Loucy (cell line): ENCODE data around the gene TLR3.
A peak's percentile ranks its signal among the peaks of the same experiment; 100 is the strongest.

Experiments
- H2AFZ ChIP-seq: fragments of 200-600 bp; sonication (generic); 2 replicates; pipeline ENCODE4 v1.6.0; 2016; ENCODE audit warnings: antibody characterized with exemption, mild to moderate bottlenecking, low read length, moderate library complexity
- H3F3A ChIP-seq: fragments of 200-600 bp; 2 replicates; pipeline ENCODE4 v1.6.0; 2016; ENCODE audit warnings: antibody characterized with exemption, low read depth, mild to moderate bottlenecking
- H3K27me3 ChIP-seq: fragments of 200-600 bp; sonication (generic); 2 replicates; pipeline ENCODE4 v1.6.1; 2014; ENCODE audit warnings: low read length, mild to moderate bottlenecking; ENCODE audit not compliant: insufficient read depth, poor library complexity, severe bottlenecking
- H3K36me3 ChIP-seq: fragments of 200-600 bp; sonication (generic); 2 replicates; pipeline ENCODE4 v1.6.1; 2016; ENCODE audit warnings: low read length; ENCODE audit not compliant: insufficient read depth
- H3K4me1 ChIP-seq: fragments of 200-600 bp; sonication (generic); 2 replicates; pipeline ENCODE4 v1.5.1; 2014; ENCODE audit warnings: low read length, mild to moderate bottlenecking; ENCODE audit not compliant: insufficient read depth, poor library complexity, severe bottlenecking
- H3K4me2 ChIP-seq: fragments of 200-600 bp; sonication (generic); 2 replicates; pipeline ENCODE4 v1.6.0; 2014; ENCODE audit warnings: antibody characterized with exemption, low read length, low read depth, mild to moderate bottlenecking; ENCODE audit not compliant: poor library complexity, severe bottlenecking
- H3K4me3 ChIP-seq: fragments of 200-600 bp; sonication (generic); 2 replicates; pipeline ENCODE4 v1.5.1; 2014; ENCODE audit warnings: low read length, mild to moderate bottlenecking, mixed read lengths; ENCODE audit not compliant: poor library complexity, severe bottlenecking
- H3K79me2 ChIP-seq: fragments of 200-600 bp; sonication (generic); 2 replicates; pipeline ENCODE4 v1.6.1; 2014; ENCODE audit warnings: low read length; ENCODE audit not compliant: insufficient read depth
- H3K9ac ChIP-seq: fragments of 200-600 bp; sonication (generic); 2 replicates; pipeline ENCODE4 v1.6.0; 2014; ENCODE audit warnings: mild to moderate bottlenecking, low read depth, low read length, moderate library complexity; ENCODE audit not compliant: poor library complexity, severe bottlenecking
- H3K9me2 ChIP-seq: fragments of 200-600 bp; sonication (generic); replicated peaks from 2 replicates; pipeline ENCODE4 v1.6.1; 2016; ENCODE audit warnings: low read depth, low read length, mixed read lengths
- H3K9me3 ChIP-seq: fragments of 200-600 bp; sonication (generic); 2 replicates; pipeline ENCODE4 v1.6.1; 2014; ENCODE audit warnings: mild to moderate bottlenecking, antibody characterized with exemption, low read length, low read depth; ENCODE audit not compliant: insufficient read depth
- H4K20me1 ChIP-seq: fragments of 200-600 bp; sonication (generic); 2 replicates; pipeline ENCODE4 v1.6.0; 2014; ENCODE audit warnings: antibody characterized with exemption, low read length, mild to moderate bottlenecking; ENCODE audit not compliant: insufficient read depth, poor library complexity, severe bottlenecking
- EZH2phosphoT487 ChIP-seq: fragments of 200-600 bp; IDR thresholded peaks from 2 replicates; pipeline ENCODE4 v1.6.1; 2018; ENCODE audit warnings: antibody characterized with exemption, mild to moderate bottlenecking, moderate library complexity, borderline replicate concordance
- TF ChIP-seq, protein P1 (sequence below): fragments of 200-600 bp; sonication (generic); conservative IDR thresholded peaks from 2 replicates; pipeline ENCODE4 v1.5.1; 2014; ENCODE audit warnings: mild to moderate bottlenecking, antibody characterized with exemption, low read length

Gene TLR3

DNA sequence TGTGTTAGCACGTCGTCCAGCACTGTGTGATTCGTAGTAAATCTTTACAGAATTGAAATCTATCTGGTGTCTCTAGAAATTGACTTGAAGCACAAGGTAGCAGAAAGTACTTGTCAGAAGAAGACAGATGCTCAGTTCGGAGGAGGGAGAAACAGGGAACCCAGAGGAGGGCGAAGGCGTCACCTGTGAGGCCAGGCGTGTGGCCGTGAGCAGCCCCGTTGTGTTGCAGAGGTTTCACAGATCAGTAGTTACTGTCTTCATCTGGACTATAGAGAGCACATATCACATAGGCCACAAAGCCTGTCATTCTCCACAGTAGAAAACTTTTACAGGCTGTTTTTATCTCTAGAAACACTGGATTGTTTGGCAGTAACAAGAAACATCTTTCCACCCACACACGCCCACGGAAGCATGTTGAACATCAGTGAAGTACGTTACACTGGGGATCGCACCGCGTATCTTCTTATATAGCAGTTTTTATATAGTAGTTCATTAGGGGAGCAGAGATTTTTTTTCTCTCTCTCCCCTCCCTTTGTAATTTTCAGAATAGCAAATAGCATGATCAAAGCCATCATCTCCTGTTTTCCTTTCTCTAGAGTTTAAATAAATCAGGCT is 48.1 kb upstream of the TLR3 start:
- no peaks in the 10 kb centered on the region for H3K79me2 ChIP-seq
- no peak overlapping the region for H3K4me2 ChIP-seq
- no peak overlapping the region for H3K4me3 ChIP-seq
- no peak overlapping the region for H3K9ac ChIP-seq
- H3K9me2 ChIP-seq: no peaks in the 10 kb centered on the region
- no peaks in the 10 kb centered on the region for H4K20me1 ChIP-seq
- H3F3A ChIP-seq: no peaks in the 10 kb centered on the region
- H3K9me3 ChIP-seq: no peaks in the 10 kb centered on the region
- H2AFZ ChIP-seq: no peak overlapping the region
- no peaks in the 10 kb centered on the region for H3K4me1 ChIP-seq
- no peaks in the 10 kb centered on the region for H3K27me3 ChIP-seq
- no peak for TF ChIP-seq EZH2phosphoT487
- TF ChIP-seq, protein P1, sequence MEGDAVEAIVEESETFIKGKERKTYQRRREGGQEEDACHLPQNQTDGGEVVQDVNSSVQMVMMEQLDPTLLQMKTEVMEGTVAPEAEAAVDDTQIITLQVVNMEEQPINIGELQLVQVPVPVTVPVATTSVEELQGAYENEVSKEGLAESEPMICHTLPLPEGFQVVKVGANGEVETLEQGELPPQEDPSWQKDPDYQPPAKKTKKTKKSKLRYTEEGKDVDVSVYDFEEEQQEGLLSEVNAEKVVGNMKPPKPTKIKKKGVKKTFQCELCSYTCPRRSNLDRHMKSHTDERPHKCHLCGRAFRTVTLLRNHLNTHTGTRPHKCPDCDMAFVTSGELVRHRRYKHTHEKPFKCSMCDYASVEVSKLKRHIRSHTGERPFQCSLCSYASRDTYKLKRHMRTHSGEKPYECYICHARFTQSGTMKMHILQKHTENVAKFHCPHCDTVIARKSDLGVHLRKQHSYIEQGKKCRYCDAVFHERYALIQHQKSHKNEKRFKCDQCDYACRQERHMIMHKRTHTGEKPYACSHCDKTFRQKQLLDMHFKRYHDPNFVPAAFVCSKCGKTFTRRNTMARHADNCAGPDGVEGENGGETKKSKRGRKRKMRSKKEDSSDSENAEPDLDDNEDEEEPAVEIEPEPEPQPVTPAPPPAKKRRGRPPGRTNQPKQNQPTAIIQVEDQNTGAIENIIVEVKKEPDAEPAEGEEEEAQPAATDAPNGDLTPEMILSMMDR: no peak
- H3K36me3 ChIP-seq: no peaks in the 10 kb centered on the region

DNA sequence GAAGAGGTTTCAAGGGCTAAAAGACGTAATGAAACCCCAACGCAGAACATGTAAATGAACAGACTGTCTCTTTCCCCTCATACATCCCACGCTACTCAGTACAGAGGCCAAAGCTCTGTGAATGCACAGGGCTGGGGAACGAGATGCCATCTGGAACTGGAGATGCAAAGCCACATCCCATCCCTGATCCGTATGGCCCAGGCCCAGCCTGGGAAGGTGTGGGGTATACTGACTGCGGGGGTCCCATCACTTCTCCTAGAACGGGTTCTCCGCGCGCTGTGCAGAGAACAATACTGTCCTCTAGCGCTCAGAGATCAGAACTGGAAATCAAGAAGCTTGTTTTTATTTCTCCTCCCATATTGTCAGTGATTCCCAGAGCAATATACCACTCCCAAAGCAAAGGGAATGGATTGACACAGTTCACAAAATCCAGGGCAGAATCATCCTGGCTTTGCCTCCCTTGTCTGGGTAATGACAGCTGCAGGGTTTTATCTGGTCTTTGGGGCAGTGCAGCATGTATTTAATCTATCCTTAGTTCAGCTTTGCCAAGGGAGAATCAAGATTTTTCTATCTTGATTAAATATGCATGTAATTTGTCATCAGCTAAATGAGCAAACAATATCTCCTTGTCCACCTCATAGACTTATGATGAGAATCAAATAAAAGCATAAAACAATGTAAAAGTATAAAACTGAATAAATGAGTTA is 47.3 kb upstream of the TLR3 start:
- Histone ChIP-seq H3K9me2 (no peaks in the 10 kb centered on the region), H3K9ac (no peak overlapping the region), H3K4me2 (no peak overlapping the region), H4K20me1 (no peaks in the 10 kb centered on the region), H3K36me3 (no peaks in the 10 kb centered on the region), H3K27me3 (no peaks in the 10 kb centered on the region), H3K9me3 (no peaks in the 10 kb centered on the region), H3K4me1 (no peaks in the 10 kb centered on the region), H2AFZ (no peak overlapping the region), H3K4me3 (no peak overlapping the region), H3K79me2 (no peaks in the 10 kb centered on the region), H3F3A (no peaks in the 10 kb centered on the region)
- TF ChIP-seq, protein P1: peak; percentile 41; the same call in 1 of the 2 replicates
- TF ChIP-seq EZH2phosphoT487: no peak

DNA sequence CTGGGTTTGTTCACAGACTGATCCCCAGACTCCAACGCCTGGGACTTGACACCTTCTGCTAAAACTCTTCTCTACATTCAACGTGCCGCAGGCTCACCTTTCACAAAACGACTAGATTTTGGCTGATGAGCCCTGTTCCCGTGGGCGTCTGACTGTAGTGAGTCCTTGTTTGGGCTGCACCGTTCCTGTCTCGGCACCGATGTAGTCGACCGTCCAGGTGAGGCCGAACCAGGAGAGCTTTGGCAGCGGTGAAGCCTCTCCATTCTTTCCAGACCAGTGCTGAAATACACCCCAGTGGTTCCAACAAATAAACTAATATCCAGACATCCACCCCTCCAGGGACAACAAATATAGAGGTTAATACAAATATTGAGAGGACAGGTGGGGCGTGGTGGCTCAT is 45.0 kb upstream of the TLR3 start:
- no peak overlapping the region for H3K9ac ChIP-seq
- H3F3A ChIP-seq: no peaks in the 10 kb centered on the region
- H4K20me1 ChIP-seq: no peaks in the 10 kb centered on the region
- H3K4me1 ChIP-seq: no peaks in the 10 kb centered on the region
- no peak overlapping the region for H3K4me3 ChIP-seq
- H3K9me3 ChIP-seq: no peaks in the 10 kb centered on the region
- no peak overlapping the region for H2AFZ ChIP-seq
- TF ChIP-seq, protein P1: no peak
- no peak for TF ChIP-seq EZH2phosphoT487
- no peak overlapping the region for H3K4me2 ChIP-seq
- H3K27me3 ChIP-seq: no peaks in the 10 kb centered on the region
- H3K9me2 ChIP-seq: no peaks in the 10 kb centered on the region
- no peaks in the 10 kb centered on the region for H3K36me3 ChIP-seq
- no peaks in the 10 kb centered on the region for H3K79me2 ChIP-seq
